GM08714 (cell line): ENCODE results near the gene FIGN.

Experiments
- H3K4me3 ChIP-seq: fragments of 200-500 bp; sonication (Bioruptor generic); 2 replicates; pipeline ENCODE4 v1.5.1; 2014; ENCODE audit warnings: mild to moderate bottlenecking, low read length, inconsistent platforms
- ZNF274 ChIP-seq: IDR thresholded peaks from 2 replicates; pipeline ENCODE4 v1.6.1; 2012; ENCODE audit warnings: mild to moderate bottlenecking, low read depth, low read length

Gene FIGN

GRCh38 chr2:163644238-163644637, 91.6 kb downstream of the FIGN start:
- H3K4me3 ChIP-seq, result no peak overlapping the region
- no peak for TF ChIP-seq ZNF274

- no peak for TF ChIP-seq ZNF274
- H3K4me3 ChIP-seq, result no peak overlapping the region
Measured at GRCh38 chr2:163641986-163642385, 93.8 kb downstream of the FIGN start.

- no peak for TF ChIP-seq ZNF274
- H3K4me3 ChIP-seq, result no peak overlapping the region
Measured at GRCh38 chr2:163640542-163641193, 95.1 kb downstream of the FIGN start.

- H3K4me3 ChIP-seq, result no peak overlapping the region
- no peak for TF ChIP-seq ZNF274
Measured at GRCh38 chr2:163637871-163638270, 97.9 kb downstream of the FIGN start.

- TF ChIP-seq ZNF274, result no peak
Measured at GRCh38 chr2:163633291-163633690, 102.5 kb downstream of the FIGN start.

GRCh38 chr2:163630836-163631235, 105.0 kb downstream of the FIGN start:
- H3K4me3 ChIP-seq, result no peak overlapping the region
- TF ChIP-seq ZNF274, result no peak

More at GRCh38 chr2:163633291-163633690, 102.5 kb downstream of the FIGN start:
- no peak overlapping the region for H3K4me3 ChIP-seq

- no peak overlapping the region for H3K4me3 ChIP-seq
- TF ChIP-seq ZNF274, result no peak
Measured at GRCh38 chr2:163626639-163627109, 109.1 kb downstream of the FIGN start.

- TF ChIP-seq ZNF274, result no peak
- no peak overlapping the region for H3K4me3 ChIP-seq
Measured at GRCh38 chr2:163626208-163626607, 109.6 kb downstream of the FIGN start.

- TF ChIP-seq ZNF274, result no peak
- no peak overlapping the region for H3K4me3 ChIP-seq
Measured at GRCh38 chr2:163625632-163626031, 110.2 kb downstream of the FIGN start.

GRCh38 chr2:163621445-163622004, 114.3 kb downstream of the FIGN start:
- TF ChIP-seq ZNF274, result no peak
- no peak overlapping the region for H3K4me3 ChIP-seq

- TF ChIP-seq ZNF274, result no peak
- H3K4me3 ChIP-seq, result no peak overlapping the region
Measured at GRCh38 chr2:163617517-163617916, 118.3 kb downstream of the FIGN start.

GRCh38 chr2:163613266-163613731, 122.5 kb downstream of the FIGN start:
- no peak overlapping the region for H3K4me3 ChIP-seq

GRCh38 chr2:163612332-163612731, 123.5 kb downstream of the FIGN start:
- TF ChIP-seq ZNF274, result no peak
- H3K4me3 ChIP-seq, result no peak overlapping the region

More at GRCh38 chr2:163613266-163613731, 122.5 kb downstream of the FIGN start:
- TF ChIP-seq ZNF274, result no peak

- no peak for TF ChIP-seq ZNF274
- H3K4me3 ChIP-seq, result no peak overlapping the region
Measured at GRCh38 chr2:163611557-163611906, 124.3 kb downstream of the FIGN start.

GRCh38 chr2:163610817-163611556, 124.8 kb downstream of the FIGN start:
- TF ChIP-seq ZNF274, result no peak
- no peak overlapping the region for H3K4me3 ChIP-seq
